DOHH2 (cell line): ENCODE results near the gene VPS35.

Source experiments
- EZH2phosphoT487 ChIP-seq: fragments of 200-600 bp; sonication (generic); IDR thresholded peaks from 2 replicates; pipeline ENCODE4 v1.6.1; 2017; ENCODE audit warnings: borderline replicate concordance, mild to moderate bottlenecking, antibody characterized with exemption, low read length, moderate library complexity, mixed read lengths
- TF ChIP-seq, protein P1 (sequence below): fragments of 200-600 bp; sonication (generic); IDR thresholded peaks from one replicate; pipeline ENCODE4 v1.5.1; 2014; ENCODE audit warnings: antibody characterized with exemption, mild to moderate bottlenecking, low read depth, low read length; ENCODE audit not compliant: poor library complexity, severe bottlenecking

- TF ChIP-seq, protein P1, sequence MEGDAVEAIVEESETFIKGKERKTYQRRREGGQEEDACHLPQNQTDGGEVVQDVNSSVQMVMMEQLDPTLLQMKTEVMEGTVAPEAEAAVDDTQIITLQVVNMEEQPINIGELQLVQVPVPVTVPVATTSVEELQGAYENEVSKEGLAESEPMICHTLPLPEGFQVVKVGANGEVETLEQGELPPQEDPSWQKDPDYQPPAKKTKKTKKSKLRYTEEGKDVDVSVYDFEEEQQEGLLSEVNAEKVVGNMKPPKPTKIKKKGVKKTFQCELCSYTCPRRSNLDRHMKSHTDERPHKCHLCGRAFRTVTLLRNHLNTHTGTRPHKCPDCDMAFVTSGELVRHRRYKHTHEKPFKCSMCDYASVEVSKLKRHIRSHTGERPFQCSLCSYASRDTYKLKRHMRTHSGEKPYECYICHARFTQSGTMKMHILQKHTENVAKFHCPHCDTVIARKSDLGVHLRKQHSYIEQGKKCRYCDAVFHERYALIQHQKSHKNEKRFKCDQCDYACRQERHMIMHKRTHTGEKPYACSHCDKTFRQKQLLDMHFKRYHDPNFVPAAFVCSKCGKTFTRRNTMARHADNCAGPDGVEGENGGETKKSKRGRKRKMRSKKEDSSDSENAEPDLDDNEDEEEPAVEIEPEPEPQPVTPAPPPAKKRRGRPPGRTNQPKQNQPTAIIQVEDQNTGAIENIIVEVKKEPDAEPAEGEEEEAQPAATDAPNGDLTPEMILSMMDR, result no peak
- TF ChIP-seq EZH2phosphoT487, result no peak
These were observed 43.6 kb upstream of the VPS35 start for GRCh38 chr16:46732561-46732960.
